Mononuclear cell (primary cell): ENCODE results near the gene COQ3. TPM values are rescaled to one million over a fixed set of nuclear protein-coding genes. Genes with fewer than 3 reads are reported as not detected.

ENCODE experiments used
- H3K27me3 ChIP-seq: 2 replicates; pipeline ENCODE4 v1.6.0; 2011; ENCODE audit warnings: low read length, control low read depth; ENCODE audit not compliant: insufficient read depth
- H3K4me1 ChIP-seq: 2 replicates; pipeline ENCODE4 v1.5.1; 2011; ENCODE audit warnings: mild to moderate bottlenecking, low read length, control low read depth; ENCODE audit not compliant: insufficient read depth
- H3K4me3 ChIP-seq: 2 replicates; pipeline ENCODE4 v1.5.1; 2011; ENCODE audit warnings: mild to moderate bottlenecking, low read length, moderate library complexity
- H3K9me3 ChIP-seq: 2 replicates; pipeline ENCODE4 v1.5.1; 2011; ENCODE audit warnings: low read depth, mild to moderate bottlenecking, control low read depth, low read length
- total RNA-seq: library from RNA; depleted of rRNA; stranded (reverse); fragments of >200 nt; gene quantifications from one replicate; pipeline ENCODE4 v1.2.3, GENCODE V29; 2012

COQ3 gene
- total RNA-seq, 1 donor = 1.0 TPM

GRCh38 chr6:99412065-99412464 lies 18.1 kb upstream of the COQ3 start:
- Histone ChIP-seq H3K4me3 (no peak overlapping the region), H3K9me3 (no peaks in the 10 kb centered on the region), H3K27me3 (no peaks in the 10 kb centered on the region), H3K4me1 (no peaks in the 10 kb centered on the region)

GRCh38 chr6:99409672-99410071 lies 15.7 kb upstream of the COQ3 start:
- Histone ChIP-seq H3K4me3 (no peak overlapping the region), H3K9me3 (no peaks in the 10 kb centered on the region), H3K4me1 (no peaks in the 10 kb centered on the region)

GRCh38 chr6:99407076-99407475 lies 13.1 kb upstream of the COQ3 start:
- no peak overlapping the region for H3K4me3 ChIP-seq

More at GRCh38 chr6:99409672-99410071, 15.7 kb upstream of the COQ3 start:
- H3K27me3 ChIP-seq = no peaks in the 10 kb centered on the region

GRCh38 chr6:99402448-99402847 lies 8.5 kb upstream of the COQ3 start:
- peaks cover 3% of the 10 kb centered on the region for H3K4me1 ChIP-seq
- H3K4me3 ChIP-seq = no peak overlapping the region
- H3K9me3 ChIP-seq = no peaks in the 10 kb centered on the region
- no peaks in the 10 kb centered on the region for H3K27me3 ChIP-seq

More at GRCh38 chr6:99407076-99407475, 13.1 kb upstream of the COQ3 start:
- Histone ChIP-seq H3K4me1 (peaks cover 3% of the 10 kb centered on the region), H3K27me3 (no peaks in the 10 kb centered on the region), H3K9me3 (no peaks in the 10 kb centered on the region)

GRCh38 chr6:99397287-99397686 lies 3.3 kb upstream of the COQ3 start:
- H3K4me1 ChIP-seq = peaks cover 9% of the 10 kb centered on the region
- H3K9me3 ChIP-seq = no peaks in the 10 kb centered on the region
- no peaks in the 10 kb centered on the region for H3K27me3 ChIP-seq
- no peak overlapping the region for H3K4me3 ChIP-seq

GRCh38 chr6:99393366-99393697 lies 663 bp downstream of the COQ3 start:
- Histone ChIP-seq H3K4me1 (peaks cover 9% of the 10 kb centered on the region), H3K9me3 (no peaks in the 10 kb centered on the region), H3K4me3 (peak overlapping the region; percentile 94), H3K27me3 (no peaks in the 10 kb centered on the region)

GRCh38 chr6:99390896-99391295 lies 3.1 kb downstream of the COQ3 start:
- Histone ChIP-seq H3K4me1 (peaks cover 9% of the 10 kb centered on the region), H3K27me3 (no peaks in the 10 kb centered on the region), H3K4me3 (no peak overlapping the region), H3K9me3 (no peaks in the 10 kb centered on the region)

- Histone ChIP-seq H3K27me3 (no peaks in the 10 kb centered on the region), H3K4me3 (no peak overlapping the region), H3K4me1 (no peaks in the 10 kb centered on the region), H3K9me3 (no peaks in the 10 kb centered on the region)
Measured at GRCh38 chr6:99384507-99384906, 9.5 kb downstream of the COQ3 start.

GRCh38 chr6:99378636-99379035 lies 15.4 kb downstream of the COQ3 start:
- Histone ChIP-seq H3K27me3 (no peaks in the 10 kb centered on the region), H3K4me3 (no peak overlapping the region), H3K4me1 (no peaks in the 10 kb centered on the region), H3K9me3 (no peaks in the 10 kb centered on the region)

- H3K4me1 ChIP-seq = no peaks in the 10 kb centered on the region
- no peak overlapping the region for H3K4me3 ChIP-seq
- no peaks in the 10 kb centered on the region for H3K27me3 ChIP-seq
- H3K9me3 ChIP-seq = no peaks in the 10 kb centered on the region
Measured at GRCh38 chr6:99369533-99369932, 24.5 kb downstream of the COQ3 start.

GRCh38 chr6:99366852-99367251 lies 27.1 kb downstream of the COQ3 start:
- H3K27me3 ChIP-seq = no peaks in the 10 kb centered on the region
- H3K4me3 ChIP-seq = no peak overlapping the region
- no peaks in the 10 kb centered on the region for H3K4me1 ChIP-seq
- H3K9me3 ChIP-seq = no peaks in the 10 kb centered on the region

- Histone ChIP-seq H3K4me1 (no peaks in the 10 kb centered on the region), H3K27me3 (peaks cover 7% of the 10 kb centered on the region)
Measured at GRCh38 chr6:99364026-99364425, 30.0 kb downstream of the COQ3 start.

GRCh38 chr6:99362678-99363268 lies 31.2 kb downstream of the COQ3 start:
- no peaks in the 10 kb centered on the region for H3K9me3 ChIP-seq
- no peaks in the 10 kb centered on the region for H3K4me1 ChIP-seq
- H3K27me3 ChIP-seq = peaks cover 11% of the 10 kb centered on the region
- H3K4me3 ChIP-seq = no peak overlapping the region

More at GRCh38 chr6:99364026-99364425, 30.0 kb downstream of the COQ3 start:
- H3K9me3 ChIP-seq = no peaks in the 10 kb centered on the region
- no peak overlapping the region for H3K4me3 ChIP-seq

GRCh38 chr6:99359800-99360199 lies 34.2 kb downstream of the COQ3 start:
- peaks cover 11% of the 10 kb centered on the region for H3K27me3 ChIP-seq
- H3K9me3 ChIP-seq = no peaks in the 10 kb centered on the region
- H3K4me1 ChIP-seq = no peaks in the 10 kb centered on the region
- H3K4me3 ChIP-seq = no peak overlapping the region

- peaks cover 25% of the 10 kb centered on the region for H3K27me3 ChIP-seq
- no peaks in the 10 kb centered on the region for H3K4me1 ChIP-seq
- no peaks in the 10 kb centered on the region for H3K9me3 ChIP-seq
- H3K4me3 ChIP-seq = no peak overlapping the region
Measured at GRCh38 chr6:99356641-99357040, 37.4 kb downstream of the COQ3 start.

- Histone ChIP-seq H3K4me3 (no peak overlapping the region), H3K9me3 (no peaks in the 10 kb centered on the region), H3K4me1 (peaks cover under 1% of the 10 kb centered on the region), H3K27me3 (peaks cover 39% of the 10 kb centered on the region)
Measured at GRCh38 chr6:99354983-99355382, 39.0 kb downstream of the COQ3 start.
